Endothelial cell (in vitro differentiated cells): ENCODE results near the gene CALHM2. TPM values are rescaled to one million over a fixed set of nuclear protein-coding genes. Genes with fewer than 3 reads are reported as not detected.
"Not testable (repeated sequence)": the region's sequence is repeated elsewhere in the genome, so short reads cannot be mapped to it uniquely, and the experiment has no call there.

Experiments used
- DNase-seq: peaks from one replicate; pipeline ENCODE4 v3.0.0; 2021; ENCODE audit warnings: low spot score
- H3K27ac Mint-ChIP-seq: one replicate; pipeline ENCODE4 v1.8.0; 2021; ENCODE audit warnings: mixed read lengths, inconsistent platforms; ENCODE audit not compliant: unreplicated experiment
- H3K27me3 Mint-ChIP-seq: one replicate; pipeline ENCODE4 v1.8.0; 2021; ENCODE audit warnings: mild to moderate bottlenecking, moderate library complexity, mixed read lengths, inconsistent platforms; ENCODE audit not compliant: unreplicated experiment
- H3K36me3 Mint-ChIP-seq: one replicate; pipeline ENCODE4 v1.8.0; 2021; ENCODE audit warnings: mild to moderate bottlenecking, low read depth, mixed read lengths, inconsistent platforms; ENCODE audit not compliant: unreplicated experiment
- H3K4me1 Mint-ChIP-seq: one replicate; pipeline ENCODE4 v1.8.0; 2021; ENCODE audit warnings: mild to moderate bottlenecking, mixed read lengths, inconsistent platforms; ENCODE audit not compliant: unreplicated experiment
- H3K4me3 Mint-ChIP-seq: one replicate; pipeline ENCODE4 v1.8.0; 2021; ENCODE audit warnings: mild to moderate bottlenecking, mixed read lengths, inconsistent platforms; ENCODE audit not compliant: unreplicated experiment
- H3K9me3 Mint-ChIP-seq: one replicate; pipeline ENCODE4 v1.8.0; 2021; ENCODE audit warnings: mixed read lengths, inconsistent platforms; ENCODE audit not compliant: unreplicated experiment
- total RNA-seq: library from RNA; stranded (reverse); fragmentation: NEBNext Ultra II Directional; extraction: Animal tissue kit (Norgen Biotek cat#: 25700); gene quantifications from one replicate; pipeline ENCODE4 v1.2.1, GENCODE V29; 2021; ENCODE audit not compliant: unreplicated experiment
- TF ChIP-seq, protein P1 (sequence below): fragments of 200-600 bp; sonication (generic); IDR thresholded peaks from one replicate; pipeline ENCODE4 v1.5.0; 2021; ENCODE audit warnings: antibody characterized with exemption; ENCODE audit not compliant: unreplicated experiment

CALHM2 gene
- total RNA-seq, 1 donor from 2014 or later: 1.9 TPM

GRCh38 chr10:103492655-103493261 is 40.6 kb upstream of the CALHM2 start:
- no peak overlapping the region for H3K27ac Mint-ChIP-seq
- H3K36me3 Mint-ChIP-seq: no peaks in the 10 kb centered on the region
- no peaks in the 10 kb centered on the region for H3K9me3 Mint-ChIP-seq
- TF ChIP-seq, protein P1, sequence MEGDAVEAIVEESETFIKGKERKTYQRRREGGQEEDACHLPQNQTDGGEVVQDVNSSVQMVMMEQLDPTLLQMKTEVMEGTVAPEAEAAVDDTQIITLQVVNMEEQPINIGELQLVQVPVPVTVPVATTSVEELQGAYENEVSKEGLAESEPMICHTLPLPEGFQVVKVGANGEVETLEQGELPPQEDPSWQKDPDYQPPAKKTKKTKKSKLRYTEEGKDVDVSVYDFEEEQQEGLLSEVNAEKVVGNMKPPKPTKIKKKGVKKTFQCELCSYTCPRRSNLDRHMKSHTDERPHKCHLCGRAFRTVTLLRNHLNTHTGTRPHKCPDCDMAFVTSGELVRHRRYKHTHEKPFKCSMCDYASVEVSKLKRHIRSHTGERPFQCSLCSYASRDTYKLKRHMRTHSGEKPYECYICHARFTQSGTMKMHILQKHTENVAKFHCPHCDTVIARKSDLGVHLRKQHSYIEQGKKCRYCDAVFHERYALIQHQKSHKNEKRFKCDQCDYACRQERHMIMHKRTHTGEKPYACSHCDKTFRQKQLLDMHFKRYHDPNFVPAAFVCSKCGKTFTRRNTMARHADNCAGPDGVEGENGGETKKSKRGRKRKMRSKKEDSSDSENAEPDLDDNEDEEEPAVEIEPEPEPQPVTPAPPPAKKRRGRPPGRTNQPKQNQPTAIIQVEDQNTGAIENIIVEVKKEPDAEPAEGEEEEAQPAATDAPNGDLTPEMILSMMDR: no peak
- DNase-seq: no peak
- H3K27me3 Mint-ChIP-seq: peaks cover 13% of the 10 kb centered on the region
- H3K4me1 Mint-ChIP-seq: peaks cover 13% of the 10 kb centered on the region
- peak overlapping the region; percentile 74 for H3K4me3 Mint-ChIP-seq

DNA sequence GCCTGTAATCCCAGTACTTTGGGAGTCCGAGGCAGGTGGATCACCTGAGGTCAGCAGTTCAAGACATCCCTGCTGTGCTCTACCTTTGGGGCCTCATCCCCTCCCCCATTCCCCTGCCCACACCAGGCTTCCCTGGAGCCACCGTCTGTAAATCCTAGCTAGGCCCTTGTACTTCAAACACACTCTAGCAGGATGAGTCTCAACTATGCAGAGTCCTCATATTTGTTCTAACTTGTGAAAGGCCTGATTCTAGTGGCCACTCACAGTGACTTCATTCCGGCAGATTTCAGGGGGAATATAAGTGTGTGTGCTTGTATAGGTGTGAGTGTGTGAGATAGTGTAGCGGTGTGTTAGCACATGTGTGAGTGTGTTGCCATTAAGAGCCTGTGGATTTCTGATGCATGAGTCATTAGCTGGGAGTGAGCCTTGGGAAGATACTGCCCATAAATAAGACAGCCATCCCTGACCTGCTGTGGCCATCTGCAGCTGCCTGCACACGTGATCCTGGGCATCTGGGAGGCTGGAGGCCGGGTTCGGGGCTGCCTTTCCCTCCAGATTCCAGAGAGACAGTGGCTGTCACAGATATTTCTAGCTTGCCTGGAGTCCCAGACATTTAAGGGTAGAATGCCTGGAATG is 39.7 kb upstream of the CALHM2 start:
- TF ChIP-seq, protein P1: no peak
- DNase-seq: no peak
- H3K27ac Mint-ChIP-seq: peak overlapping the region; percentile 9
- peak overlapping the region; percentile 74 for H3K4me3 Mint-ChIP-seq
- peaks cover 13% of the 10 kb centered on the region for H3K4me1 Mint-ChIP-seq
- H3K27me3 Mint-ChIP-seq: peaks cover 13% of the 10 kb centered on the region
- no peaks in the 10 kb centered on the region for H3K36me3 Mint-ChIP-seq
- H3K9me3 Mint-ChIP-seq: no peaks in the 10 kb centered on the region

- H3K27ac Mint-ChIP-seq: no peak overlapping the region
- no peak overlapping the region for H3K4me3 Mint-ChIP-seq
- H3K27me3 Mint-ChIP-seq: peaks cover 13% of the 10 kb centered on the region
- H3K4me1 Mint-ChIP-seq: peaks cover 13% of the 10 kb centered on the region
- no peaks in the 10 kb centered on the region for H3K9me3 Mint-ChIP-seq
- TF ChIP-seq, protein P1: no peak
- DNase-seq: no peak
- no peaks in the 10 kb centered on the region for H3K36me3 Mint-ChIP-seq
These were observed 38.8 kb upstream of the CALHM2 start for GRCh38 chr10:103490986-103491314.

- Mint-ChIP-seq H3K27me3 (peaks cover 3% of the 10 kb centered on the region), H3K36me3 (no peaks in the 10 kb centered on the region), H3K4me1 (no peaks in the 10 kb centered on the region), H3K27ac (no peak overlapping the region), H3K9me3 (no peaks in the 10 kb centered on the region), H3K4me3 (no peak overlapping the region)
- DNase-seq: no peak
- TF ChIP-seq, protein P1: no peak
These were observed 35.2 kb upstream of the CALHM2 start for GRCh38 chr10:103487410-103487708.

GRCh38 chr10:103486635-103487409 is 34.7 kb upstream of the CALHM2 start:
- H3K27ac Mint-ChIP-seq, H3K4me1 Mint-ChIP-seq, H3K9me3 Mint-ChIP-seq, H3K36me3 Mint-ChIP-seq, H3K4me3 Mint-ChIP-seq, DNase-seq, H3K27me3 Mint-ChIP-seq: not testable (repeated sequence)
